ENCODE data around the gene SLC29A2. TPM values are rescaled to one million over a fixed set of nuclear protein-coding genes. Genes with fewer than 3 reads are reported as not detected.

The SLC29A2 gene
- total RNA-seq, 1 experiment from 2014 or later, result 36.1 TPM

- Histone ChIP-seq H3K27ac (no peak overlapping the region), H3K36me3 (ENCODE audit: low read depth) (no peaks in the 10 kb centered on the region), H3K4me3 (no peak overlapping the region), H3K9me2 (ENCODE audit: insufficient read depth) (no peaks in the 10 kb centered on the region), H3K79me2 (ENCODE audit: low read depth) (no peaks in the 10 kb centered on the region), H3K4me1 (replicated peaks; ENCODE audit: insufficient read depth) (peaks cover 34% of the 10 kb centered on the region), H3F3A (ENCODE audit: insufficient read depth, low read depth) (peaks cover 10% of the 10 kb centered on the region; the same call in 1 of the 2 replicates), H3K9me3 (ENCODE audit: insufficient read depth, low read depth) (no peaks in the 10 kb centered on the region), H3K4me2 (peak overlapping the region; percentile 45), H4K20me1 (ENCODE audit: insufficient read depth) (no peaks in the 10 kb centered on the region), H3K27me3 (ENCODE audit: insufficient read depth, low read depth) (no peaks in the 10 kb centered on the region), H2AFZ (no peak overlapping the region)
- no TSS peak for BruUV-seq (replicated peaks)
- ChIA-PET POLR2A (ENCODE audit: unreplicated experiment) (interaction anchor here (0.7 kb wide), 1 partner anchor 20 kb away, joined by 3 read pairs; no protein-coding TSS in a partner anchor), CTCF (interaction anchor here (0.6 to 1.5 kb wide), 6 partner anchors 16 to 101 kb away, joined by 3 to 8 read pairs (median 4); no protein-coding TSS in a partner anchor)
- TF ChIP-seq CTCF (conservative IDR thresholded peaks at IDR 0.05), result peak; percentile 99
- no peak for TF ChIP-seq EZH2 (IDR thresholded peaks at IDR 0.05; ENCODE audit: low read depth)
- intact Hi-C loops (cut with micrococcal nuclease; ENCODE audit: unreplicated experiment), result loop anchor here (1.0 kb wide), 1 partner anchor 16 kb away; no protein-coding TSS in a partner anchor
- DNase-seq, result peak; percentile 67 to 80
Observed at GRCh38 chr11:66328302-66329144, 43.0 kb downstream of the SLC29A2 start.

GRCh38 chr11:66328031-66328301 lies 43.6 kb downstream of the SLC29A2 start:
- DNase-seq, result no peak
- intact Hi-C loops (cut with micrococcal nuclease; ENCODE audit: unreplicated experiment), result loop anchor here (1.0 kb wide), 1 partner anchor 16 kb away; no protein-coding TSS in a partner anchor
- H3K27ac ChIP-seq, result no peak overlapping the region

More at GRCh38 chr11:66328031-66328301, 43.6 kb downstream of the SLC29A2 start:
- Histone ChIP-seq H4K20me1 (ENCODE audit: insufficient read depth) (no peaks in the 10 kb centered on the region), H3K27me3 (ENCODE audit: insufficient read depth, low read depth) (no peaks in the 10 kb centered on the region), H3K36me3 (ENCODE audit: low read depth) (no peaks in the 10 kb centered on the region), H3K79me2 (ENCODE audit: low read depth) (no peaks in the 10 kb centered on the region), H3F3A (ENCODE audit: insufficient read depth, low read depth) (peaks cover 10% of the 10 kb centered on the region; the same call in 1 of the 2 replicates), H3K4me1 (replicated peaks; ENCODE audit: insufficient read depth) (peaks cover 34% of the 10 kb centered on the region), H2AFZ (no peak overlapping the region), H3K9me3 (ENCODE audit: insufficient read depth, low read depth) (no peaks in the 10 kb centered on the region), H3K4me3 (no peak overlapping the region), H3K9me2 (ENCODE audit: insufficient read depth) (no peaks in the 10 kb centered on the region), H3K4me2 (no peak overlapping the region)
- POLR2A ChIA-PET (ENCODE audit: unreplicated experiment), result no interaction called here
- no TSS peak for BruUV-seq (replicated peaks)
- TF ChIP-seq CTCF (conservative IDR thresholded peaks at IDR 0.05) (no peak), EZH2 (IDR thresholded peaks at IDR 0.05; ENCODE audit: low read depth) (no peak)
- CTCF ChIA-PET, result no interaction called here

Data from PC-9 (cell line).